ENCODE data around the gene EVPL.
"Not testable (repeated sequence)": the region's sequence is repeated elsewhere in the genome, so short reads cannot be mapped to it uniquely, and the experiment has no call there.

- not testable (repeated sequence) for TF ChIP-seq SMARCE1 (IDR thresholded peaks at IDR 0.05; ENCODE audit: borderline replicate concordance); SOX6 (IDR thresholded peaks at IDR 0.05); SOX6 (CRISPR knock-in tag; IDR thresholded peaks at IDR 0.05); NCOR1 (IDR thresholded peaks at IDR 0.05; ENCODE audit: borderline replicate concordance, low read length); ZNF292 (CRISPR knock-in tag; IDR thresholded peaks at IDR 0.05; ENCODE audit: borderline replicate concordance, low read depth); BCLAF1 (IDR thresholded peaks at IDR 0.05); BCL3 (CRISPR knock-in tag; IDR thresholded peaks at IDR 0.05)
Observed at GRCh38 chr17:76042868-76043267, 15.8 kb upstream of the EVPL start.

Measured in HepG2 (cell line).